Mesendoderm (in vitro differentiated cells): ENCODE measurements around the gene CEACAM18.
"Not testable (repeated sequence)": the region's sequence is repeated elsewhere in the genome, so short reads cannot be mapped to it uniquely, and the experiment has no call there.

Source experiments
- DNase-seq: peaks from one replicate; pipeline ENCODE4 v3.0.0; 2013
- H2AK5ac ChIP-seq: 2 replicates; pipeline ENCODE4 v1.6.1; 2013; ENCODE audit warnings: low read length, inconsistent platforms
- H2BK120ac ChIP-seq: 2 replicates; pipeline ENCODE4 v1.6.1; 2013; ENCODE audit warnings: low read depth, mild to moderate bottlenecking, low read length, moderate library complexity, mixed read lengths
- H2BK15ac ChIP-seq: replicated peaks from 2 replicates; pipeline ENCODE4 v1.6.1; 2013; ENCODE audit warnings: low read depth, mild to moderate bottlenecking, moderate library complexity
- H2BK5ac ChIP-seq: 2 replicates; pipeline ENCODE4 v1.6.1; 2013; ENCODE audit warnings: low read length, inconsistent platforms
- H3K18ac ChIP-seq: 2 replicates; pipeline ENCODE4 v1.6.1; 2013; ENCODE audit warnings: mild to moderate bottlenecking, low read length, mixed read lengths
- H3K23ac ChIP-seq: one replicate; pipeline ENCODE4 v1.6.1; 2013; ENCODE audit warnings: low read length
- H3K27ac ChIP-seq: 2 replicates; pipeline ENCODE4 v1.5.1; 2013; ENCODE audit warnings: low read depth, mild to moderate bottlenecking, inconsistent platforms, low read length, moderate library complexity
- H3K27me3 ChIP-seq: 2 replicates; pipeline ENCODE4 v1.6.1; 2013; ENCODE audit warnings: low read length, control low read depth, mild to moderate bottlenecking, inconsistent platforms; ENCODE audit not compliant: insufficient read depth, poor library complexity
- H3K36me3 ChIP-seq: 2 replicates; pipeline ENCODE4 v1.6.1; 2013; ENCODE audit warnings: low read length, inconsistent platforms; ENCODE audit not compliant: control insufficient read depth, insufficient read depth
- H3K4ac ChIP-seq: one replicate; pipeline ENCODE4 v1.6.1; 2013; ENCODE audit warnings: low read depth, mild to moderate bottlenecking, low read length, moderate library complexity
- H3K4me1 ChIP-seq: 2 replicates; pipeline ENCODE4 v1.6.1; 2013; ENCODE audit warnings: low read depth, low read length, inconsistent platforms; ENCODE audit not compliant: control insufficient read depth
- H3K4me2 ChIP-seq: 2 replicates; pipeline ENCODE4 v1.6.1; 2013; ENCODE audit warnings: low read length
- H3K4me3 ChIP-seq: 2 replicates; pipeline ENCODE4 v1.5.1; 2013; ENCODE audit warnings: mild to moderate bottlenecking, low read length
- H3K56ac ChIP-seq: one replicate; pipeline ENCODE4 v1.6.1; 2013; ENCODE audit warnings: low read length
- H3K79me1 ChIP-seq: 2 replicates; pipeline ENCODE4 v1.6.1; 2013; ENCODE audit warnings: low read length, inconsistent platforms
- H3K79me2 ChIP-seq: 2 replicates; pipeline ENCODE4 v1.6.1; 2013; ENCODE audit warnings: mild to moderate bottlenecking, low read length; ENCODE audit not compliant: control insufficient read depth, insufficient read depth
- H3K9ac ChIP-seq: 2 replicates; pipeline ENCODE4 v1.6.1; 2013; ENCODE audit warnings: low read length, inconsistent platforms
- H4K5ac ChIP-seq: one replicate; pipeline ENCODE4 v1.6.1; 2013; ENCODE audit warnings: low read length
- H4K8ac ChIP-seq: one replicate; pipeline ENCODE4 v1.6.1; 2013; ENCODE audit warnings: low read depth, mild to moderate bottlenecking, control low read depth, low read length, moderate library complexity
- WGBS: extraction: QIAGEN DNeasy Blood & Tissue Kit; methylation state at CpG from one replicate; pipeline ENCODE4 v1.1.7; 2013; ENCODE audit warnings: low lambda C conversion rate, missing lambda C conversion rate; ENCODE audit not compliant: insufficient coverage; ENCODE audit errors: extremely low coverage; 5-methylcytosine and 5-hydroxymethylcytosine counted together

Gene CEACAM18

GRCh38 chr19:51462681-51463080 lies 15.7 kb upstream of the CEACAM18 start:
- Histone ChIP-seq H2AK5ac (no peak overlapping the region), H3K79me1 (no peaks in the 10 kb centered on the region), H4K8ac (no peak overlapping the region), H3K4me2 (no peak overlapping the region), H3K27ac (no peak overlapping the region), H3K4me1 (no peaks in the 10 kb centered on the region), H3K9ac (no peak overlapping the region), H3K18ac (no peak overlapping the region), H3K23ac (no peak overlapping the region), H4K5ac (no peak overlapping the region), H2BK15ac (no peak overlapping the region), H3K56ac (no peak overlapping the region), H2BK120ac (no peak overlapping the region), H3K36me3 (no peaks in the 10 kb centered on the region), H3K79me2 (no peaks in the 10 kb centered on the region), H3K4me3 (no peak overlapping the region), H3K4ac (no peak overlapping the region), H2BK5ac (no peak overlapping the region), H3K27me3 (no peaks in the 10 kb centered on the region)
- no peak for DNase-seq
- no CpG with 5 or more reads among the region's 10 CpGs for WGBS

- H3K4me3 ChIP-seq, DNase-seq, H2AK5ac ChIP-seq, H3K79me2 ChIP-seq, H3K9ac ChIP-seq, H3K27me3 ChIP-seq, H3K18ac ChIP-seq, H3K79me1 ChIP-seq, H3K4ac ChIP-seq, H3K27ac ChIP-seq, H3K36me3 ChIP-seq, H2BK15ac ChIP-seq, H4K5ac ChIP-seq, H3K4me1 ChIP-seq, H3K4me2 ChIP-seq, H3K23ac ChIP-seq, H4K8ac ChIP-seq, H2BK5ac ChIP-seq, H3K56ac ChIP-seq, H2BK120ac ChIP-seq: not testable (repeated sequence)
- WGBS: no CpG with 5 or more reads among the region's 33 CpGs
These were observed 14.3 kb upstream of the CEACAM18 start for GRCh38 chr19:51463976-51464581.

- Histone ChIP-seq H3K79me1 (no peaks in the 10 kb centered on the region), H3K4me1 (no peaks in the 10 kb centered on the region), H2BK15ac (no peak overlapping the region), H2BK120ac (no peak overlapping the region), H3K4me3 (no peak overlapping the region), H3K56ac (no peak overlapping the region), H3K4me2 (no peak overlapping the region), H3K18ac (no peak overlapping the region), H3K27me3 (no peaks in the 10 kb centered on the region), H3K27ac (no peak overlapping the region), H4K5ac (no peak overlapping the region), H2BK5ac (no peak overlapping the region), H3K4ac (no peak overlapping the region), H4K8ac (no peak overlapping the region), H2AK5ac (no peak overlapping the region), H3K9ac (no peak overlapping the region), H3K36me3 (no peaks in the 10 kb centered on the region), H3K23ac (no peak overlapping the region), H3K79me2 (no peaks in the 10 kb centered on the region)
- WGBS: no CpG with 5 or more reads among the region's 3 CpGs
- DNase-seq: no peak
These were observed 11.6 kb upstream of the CEACAM18 start for GRCh38 chr19:51466723-51467122.

GRCh38 chr19:51467864-51468544 lies 10.3 kb upstream of the CEACAM18 start:
- no peak for DNase-seq
- Histone ChIP-seq H3K27me3 (no peaks in the 10 kb centered on the region), H3K56ac (no peak overlapping the region), H2BK120ac (no peak overlapping the region), H3K4me3 (no peak overlapping the region), H2AK5ac (no peak overlapping the region), H3K23ac (no peak overlapping the region), H2BK5ac (no peak overlapping the region), H3K18ac (no peak overlapping the region), H3K79me2 (no peaks in the 10 kb centered on the region), H4K8ac (no peak overlapping the region), H4K5ac (no peak overlapping the region), H3K4me1 (no peaks in the 10 kb centered on the region), H3K36me3 (no peaks in the 10 kb centered on the region), H3K4me2 (no peak overlapping the region), H3K4ac (no peak overlapping the region), H3K9ac (no peak overlapping the region), H3K27ac (no peak overlapping the region), H3K79me1 (no peaks in the 10 kb centered on the region), H2BK15ac (no peak overlapping the region)
- WGBS: no CpG with 5 or more reads among the region's 4 CpGs

GRCh38 chr19:51468545-51468920 lies 9.8 kb upstream of the CEACAM18 start:
- Histone ChIP-seq H3K56ac (no peak overlapping the region), H2BK120ac (no peak overlapping the region), H2AK5ac (no peak overlapping the region), H4K8ac (no peak overlapping the region), H3K36me3 (no peaks in the 10 kb centered on the region), H3K27me3 (no peaks in the 10 kb centered on the region), H3K4me2 (no peak overlapping the region), H3K23ac (no peak overlapping the region), H2BK15ac (no peak overlapping the region), H3K4me1 (no peaks in the 10 kb centered on the region), H3K79me2 (no peaks in the 10 kb centered on the region), H4K5ac (no peak overlapping the region), H3K4ac (no peak overlapping the region), H3K27ac (no peak overlapping the region), H3K18ac (no peak overlapping the region), H3K9ac (no peak overlapping the region), H3K4me3 (no peak overlapping the region), H3K79me1 (no peaks in the 10 kb centered on the region), H2BK5ac (no peak overlapping the region)
- no peak for DNase-seq
- whole genome bisulfite sequencing: no CpG with 5 or more reads among the region's 2 CpGs

- no CpG with 5 or more reads among the region's 4 CpGs for whole genome bisulfite sequencing
- no peak overlapping the region for H3K4me2 ChIP-seq
- H3K4me3 ChIP-seq: no peak overlapping the region
- H3K23ac ChIP-seq: no peak overlapping the region
- H3K27me3 ChIP-seq: no peaks in the 10 kb centered on the region
- H3K4ac ChIP-seq: no peak overlapping the region
- no peak overlapping the region for H2BK15ac ChIP-seq
- H4K5ac ChIP-seq: no peak overlapping the region
- no peaks in the 10 kb centered on the region for H3K4me1 ChIP-seq
- H2BK120ac ChIP-seq: no peak overlapping the region
- no peak overlapping the region for H4K8ac ChIP-seq
- DNase-seq: no peak
- no peak overlapping the region for H3K27ac ChIP-seq
- H3K9ac ChIP-seq: no peak overlapping the region
- H3K18ac ChIP-seq: no peak overlapping the region
- no peaks in the 10 kb centered on the region for H3K36me3 ChIP-seq
- no peak overlapping the region for H2BK5ac ChIP-seq
- no peaks in the 10 kb centered on the region for H3K79me2 ChIP-seq
- no peak overlapping the region for H2AK5ac ChIP-seq
- H3K56ac ChIP-seq: no peak overlapping the region
- H3K79me1 ChIP-seq: no peaks in the 10 kb centered on the region
These were observed 9.2 kb upstream of the CEACAM18 start for GRCh38 chr19:51469162-51469561.
